HCT116 (cell line): ENCODE results near the gene KSR1. TPM values are rescaled to one million over a fixed set of nuclear protein-coding genes. Genes with fewer than 3 reads are reported as not detected.

Source experiments
- ATAC-seq: fragments of 200-7000 bp; cut with Tn5 transposase; 2 replicates; pipeline ENCODE4 v1.9.1; 2020; ENCODE audit warnings: mild to moderate bottlenecking, moderate library complexity
- BruUV-seq: library from RNA; stranded (reverse); fragments of 400-500 nt; replicated peaks from 2 replicates; lab custom pipeline; 2021; lab: Mats Ljungman, UMichigan
- CTCF ChIA-PET: fragments of 300-600 bp; sonication (Branson Sonifier 250); formaldehyde crosslinking; loops from one replicate; lab custom pipeline; 2021; ENCODE audit warnings: antibody characterized with exemption; lab: Charles Lee
- POLR2A ChIA-PET: fragments of 300-600, 350-600 bp; sonication (Branson Sonifier 250); formaldehyde crosslinking; loops from one replicate; lab custom pipeline; 2021; ENCODE audit warnings: antibody characterized with exemption; lab: Charles Lee
- RAD21 ChIA-PET, 2 experiments: fragments of 300-600 bp; sonication (Branson Sonifier 250); formaldehyde crosslinking; loops; one replicate each; lab custom pipeline; 2023; ENCODE audit warnings: low total read pairs in 2 of 2; ENCODE audit not compliant: uncharacterized antibody in 2 of 2, unreplicated experiment in 2 of 2, low non-redundant PET in 1 of 2; lab: Charles Lee
- DNase-seq: peaks from one replicate; pipeline ENCODE4 v3.0.0-alpha.2; 2010; ENCODE audit warnings: low read depth, low spot score
- H2AFZ ChIP-seq: fragments of 200-600 bp; shearing (Covaris generic), sonication (generic); 2 replicates; pipeline ENCODE4 v1.6.1; 2017; ENCODE audit warnings: low read depth, mixed run types, mixed read lengths, antibody characterized with exemption, low read length; ENCODE audit not compliant: poor library complexity, severe bottlenecking
- H3K27ac ChIP-seq: 2 replicates; pipeline ENCODE4 v1.5.1; 2012; ENCODE audit warnings: low read depth, low read length
- H3K27me3 ChIP-seq: fragments of 200-600 bp; sonication (generic); 2 replicates; pipeline ENCODE4 v1.6.1; 2016; ENCODE audit warnings: mixed run types, low read length, mixed read lengths; ENCODE audit not compliant: insufficient read depth
- H3K36me3 ChIP-seq, 2 experiments: fragments of 200-500 bp in 1 of 2; fragments of 200-600 bp in 1 of 2; sonication (Bioruptor generic) in 1 of 2; sonication (generic) in 1 of 2; 2 replicates each; pipeline versions ENCODE4 v1.5.1 to v1.6.1; 2014 to 2016; ENCODE audit warnings: low read length in 2 of 2, inconsistent platforms in 1 of 2, mixed read lengths in 1 of 2, mixed run types in 1 of 2; ENCODE audit not compliant: insufficient read depth in 2 of 2, control insufficient read depth in 1 of 2
- H3K4me1 ChIP-seq, 2 experiments: fragments of 200-600 bp in 1 of 2; sonication (generic) in 1 of 2; 2 replicates each; pipeline versions ENCODE4 v1.5.1 to v1.6.1; 2012 to 2017; ENCODE audit warnings: low read length in 2 of 2, inconsistent platforms in 1 of 2, mild to moderate bottlenecking in 1 of 2, mixed read lengths in 1 of 2, mixed run types in 1 of 2, moderate library complexity in 1 of 2; ENCODE audit not compliant: insufficient read depth in 2 of 2, control insufficient read depth in 1 of 2
- H3K4me2 ChIP-seq: fragments of 200-600 bp; sonication (generic); 2 replicates; pipeline ENCODE4 v1.6.1; 2017; ENCODE audit warnings: mixed run types, low read length, mixed read lengths
- H3K4me3 ChIP-seq, 2 experiments: fragments of 200-600 bp in 1 of 2; sonication (generic) in 1 of 2; replicated peaks in 1 of 2; 2 replicates each; pipeline ENCODE4 v1.5.1; 2011 to 2016; ENCODE audit warnings: low read length in 2 of 2, control low read depth in 1 of 2, low read depth in 1 of 2, mild to moderate bottlenecking in 1 of 2, mixed read lengths in 1 of 2, mixed run types in 1 of 2
- H3K79me2 ChIP-seq: fragments of 200-600 bp; sonication (generic); 2 replicates; pipeline ENCODE4 v1.6.1; 2017; ENCODE audit warnings: mild to moderate bottlenecking, mixed run types, low read length, moderate library complexity, mixed read lengths; ENCODE audit not compliant: insufficient read depth
- H3K9ac ChIP-seq: fragments of 200-600 bp; sonication (generic); 2 replicates; pipeline ENCODE4 v1.6.1; 2016; ENCODE audit warnings: low read length, mixed read lengths
- H3K9me2 ChIP-seq: fragments of 200-600 bp; sonication (generic), shearing (Covaris generic); 2 replicates; pipeline ENCODE4 v1.6.1; 2017; ENCODE audit warnings: mixed run types, mild to moderate bottlenecking, moderate library complexity; ENCODE audit not compliant: insufficient read depth
- H3K9me3 ChIP-seq, 2 experiments: fragments of 200-500 bp in 1 of 2; fragments of 200-600 bp in 1 of 2; sonication (Bioruptor generic) in 1 of 2; sonication (generic) in 1 of 2; 2 replicates each; pipeline ENCODE4 v1.6.1; 2014 to 2017; ENCODE audit warnings: low read length in 2 of 2, mixed read lengths in 2 of 2, inconsistent platforms in 1 of 2, low read depth in 1 of 2, mild to moderate bottlenecking in 1 of 2, mixed run types in 1 of 2, moderate library complexity in 1 of 2; ENCODE audit not compliant: control insufficient read depth in 1 of 2, insufficient read depth in 1 of 2
- H4K20me1 ChIP-seq: fragments of 200-600 bp; sonication (generic), shearing (Covaris generic); 2 replicates; pipeline ENCODE4 v1.6.1; 2017; ENCODE audit warnings: mixed run types, mild to moderate bottlenecking, moderate library complexity; ENCODE audit not compliant: insufficient read depth
- ATF3 ChIP-seq: IDR thresholded peaks from 2 replicates; pipeline ENCODE4 v1.6.1; 2012
- CBX3 ChIP-seq: IDR thresholded peaks from 2 replicates; pipeline ENCODE4 v1.6.1; 2012; ENCODE audit warnings: low read depth
- CEBPB ChIP-seq: IDR thresholded peaks from 2 replicates; pipeline ENCODE4 v1.6.1; 2012; ENCODE audit warnings: low read depth
- EZH2 ChIP-seq: fragments of 200-600 bp; sonication (generic); IDR thresholded peaks from 2 replicates; pipeline ENCODE4 v1.6.1; 2017; ENCODE audit warnings: antibody characterized with exemption, mixed run types
- EZH2phosphoT487 ChIP-seq: fragments of 200-600 bp; IDR thresholded peaks from 2 replicates; pipeline ENCODE4 v1.6.1; 2018; ENCODE audit warnings: antibody characterized with exemption, borderline replicate concordance
- FOSL1 ChIP-seq: IDR thresholded peaks from 2 replicates; pipeline ENCODE4 v1.6.1; 2012; ENCODE audit warnings: low read depth
- JUND ChIP-seq: IDR thresholded peaks from 2 replicates; pipeline ENCODE4 v1.6.1; 2012
- MAX ChIP-seq: IDR thresholded peaks from 2 replicates; pipeline ENCODE4 v1.6.1; 2012
- POLR2AphosphoS5 ChIP-seq: IDR thresholded peaks from 2 replicates; pipeline ENCODE4 v1.6.1; 2011; ENCODE audit warnings: mild to moderate bottlenecking, low read depth, low read length, moderate library complexity
- RAD21 ChIP-seq: IDR thresholded peaks from 2 replicates; pipeline ENCODE4 v1.6.1; 2012; ENCODE audit warnings: low read depth, mild to moderate bottlenecking
- SP1 ChIP-seq: IDR thresholded peaks from 2 replicates; pipeline ENCODE4 v1.6.1; 2012; ENCODE audit warnings: low read depth
- SRF ChIP-seq: IDR thresholded peaks from 2 replicates; pipeline ENCODE4 v1.6.1; 2012; ENCODE audit warnings: low read depth
- TCF7L2 ChIP-seq: IDR thresholded peaks from 2 replicates; pipeline ENCODE4 v1.7.0; 2011; ENCODE audit warnings: borderline replicate concordance, inconsistent platforms; ENCODE audit not compliant: insufficient read depth, insufficient read length; ENCODE audit errors: extremely low read depth
- YY1 ChIP-seq: IDR thresholded peaks from 2 replicates; pipeline ENCODE4 v1.6.1; 2011; ENCODE audit warnings: low read length, low read depth, moderate library complexity, mild to moderate bottlenecking; ENCODE audit not compliant: insufficient replicate concordance; ENCODE audit errors: extremely low read depth
- ZBTB33 ChIP-seq: IDR thresholded peaks from 2 replicates; pipeline ENCODE4 v1.6.1; 2011; ENCODE audit warnings: mild to moderate bottlenecking, low read length, moderate library complexity; ENCODE audit not compliant: insufficient replicate concordance; ENCODE audit errors: extremely low read depth
- ZFX ChIP-seq: fragments of 450-650 bp; IDR thresholded peaks from 2 replicates; pipeline ENCODE4 v1.6.1; 2017
- ZNF274 ChIP-seq: fragments of 200-500 bp; sonication (Bioruptor generic); IDR thresholded peaks from 2 replicates; pipeline ENCODE4 v1.6.1; 2014; ENCODE audit warnings: mild to moderate bottlenecking, low read depth, low read length, inconsistent platforms
- intact Hi-C: fragments of 100-400 bp; cut with micrococcal nuclease; formaldehyde crosslinking; loops from 2 replicates; pipeline ENCODE4 v1.10.0; 2022
- total RNA-seq: library from RNA; stranded (reverse); gene quantifications from one replicate; pipeline ENCODE4 v1.2.1, GENCODE V29; 2021; ENCODE audit not compliant: unreplicated experiment

The KSR1 gene
- total RNA-seq, 1 experiment from 2014 or later = 16.5 TPM

- no peak for DNase-seq
Observed at GRCh38 chr17:27668488-27668823, 212.2 kb downstream of the KSR1 start.

GRCh38 chr17:27669136-27669535, 212.9 kb downstream of the KSR1 start:
- Histone ChIP-seq H3K36me3 (no peaks in the 10 kb centered on the region), H3K27ac (no peak overlapping the region), H3K9ac (no peak overlapping the region), H3K4me2 (no peak overlapping the region), H3K27me3 (no peaks in the 10 kb centered on the region), H3K79me2 (no peaks in the 10 kb centered on the region), H2AFZ (no peak overlapping the region), H4K20me1 (no peaks in the 10 kb centered on the region), H3K4me3 (no peak overlapping the region), H3K4me1 (no peaks in the 10 kb centered on the region), H3K9me2 (no peaks in the 10 kb centered on the region), H3K9me3 (no peaks in the 10 kb centered on the region)
- ATAC-seq = no peak
- RAD21 ChIA-PET = no interaction called here
- intact Hi-C loops = no loop called here
- no TSS peak for BruUV-seq
- CTCF ChIA-PET = no interaction called here
- no peak for DNase-seq
- POLR2A ChIA-PET = no interaction called here
- no peak for TF ChIP-seq ZFX
- TF ChIP-seq RAD21 = no peak
- no peak for TF ChIP-seq ZBTB33
- no peak for TF ChIP-seq SP1
- TF ChIP-seq ZNF274 = no peak
- TF ChIP-seq MAX = no peak
- TF ChIP-seq POLR2AphosphoS5 = no peak
- TF ChIP-seq JUND = no peak
- no peak for TF ChIP-seq TCF7L2
- TF ChIP-seq EZH2phosphoT487 = no peak
- no peak for TF ChIP-seq EZH2
- TF ChIP-seq SRF = no peak
- TF ChIP-seq FOSL1 = no peak
- no peak for TF ChIP-seq CBX3

More at GRCh38 chr17:27668488-27668823, 212.2 kb downstream of the KSR1 start:
- Histone ChIP-seq H2AFZ (no peak overlapping the region), H3K27ac (no peak overlapping the region), H3K9me3 (no peaks in the 10 kb centered on the region), H3K9me2 (no peaks in the 10 kb centered on the region), H4K20me1 (no peaks in the 10 kb centered on the region), H3K4me3 (no peak overlapping the region), H3K36me3 (no peaks in the 10 kb centered on the region), H3K79me2 (no peaks in the 10 kb centered on the region), H3K27me3 (no peaks in the 10 kb centered on the region), H3K4me1 (no peaks in the 10 kb centered on the region), H3K9ac (no peak overlapping the region), H3K4me2 (no peak overlapping the region)
- ChIA-PET POLR2A (no interaction called here), CTCF (no interaction called here), RAD21 (no interaction called here)
- no peak for ATAC-seq
- TF ChIP-seq RAD21 (no peak), FOSL1 (no peak), CEBPB (no peak), MAX (no peak), YY1 (no peak), ATF3 (no peak), CBX3 (no peak)
- intact Hi-C loops = no loop called here
- BruUV-seq = no TSS peak
